IgD-negative memory B cell (primary cell): Measurements from ENCODE around the gene RASEF. TPM values are rescaled to one million over a fixed set of nuclear protein-coding genes. Genes with fewer than 3 reads are reported as not detected.

Experiments used
- H3K27ac Mint-ChIP-seq, 3 donors: one replicate each; pipeline ENCODE4 v1.8.0; 2020 to 2022; ENCODE audit warnings: mild to moderate bottlenecking in 3 of 3, mixed read lengths in 3 of 3, moderate library complexity in 1 of 3
- H3K27me3 Mint-ChIP-seq: one replicate; pipeline ENCODE4 v1.8.0; 2021; ENCODE audit warnings: mixed read lengths
- H3K36me3 Mint-ChIP-seq: one replicate; pipeline ENCODE4 v1.8.0; 2020; ENCODE audit warnings: mild to moderate bottlenecking, mixed read lengths
- H3K4me1 Mint-ChIP-seq, 3 donors: one replicate each; pipeline ENCODE4 v1.8.0; 2020 to 2022; ENCODE audit warnings: mixed read lengths in 3 of 3, mild to moderate bottlenecking in 1 of 3
- H3K4me3 Mint-ChIP-seq, 4 donors: one replicate each; pipeline ENCODE4 v1.8.0; 2020 to 2022; ENCODE audit warnings: mild to moderate bottlenecking in 4 of 4, mixed read lengths in 4 of 4, moderate library complexity in 3 of 4
- H3K9me3 Mint-ChIP-seq, 3 donors: one replicate each; pipeline ENCODE4 v1.8.0; 2020 to 2021; ENCODE audit warnings: mixed read lengths in 3 of 3, mild to moderate bottlenecking in 1 of 3
- polyA plus RNA-seq: library from polyadenylated mRNA; unstranded; fragments of 300-500 nt; fragmentation: Illumina TruSeq; gene quantifications from one replicate; pipeline ENCODE4 v1.2.3, GENCODE V29; 2021

The RASEF gene
- polyA plus RNA-seq, 1 donor from 2014 or later, result not detected

- Mint-ChIP-seq H3K4me1 (no peaks in the 10 kb centered on the region), H3K36me3 (no peaks in the 10 kb centered on the region), H3K4me3 (no peak overlapping the region)
These were observed 73.0 kb downstream of the RASEF start for GRCh38 chr9:82989929-82990328.

DNA sequence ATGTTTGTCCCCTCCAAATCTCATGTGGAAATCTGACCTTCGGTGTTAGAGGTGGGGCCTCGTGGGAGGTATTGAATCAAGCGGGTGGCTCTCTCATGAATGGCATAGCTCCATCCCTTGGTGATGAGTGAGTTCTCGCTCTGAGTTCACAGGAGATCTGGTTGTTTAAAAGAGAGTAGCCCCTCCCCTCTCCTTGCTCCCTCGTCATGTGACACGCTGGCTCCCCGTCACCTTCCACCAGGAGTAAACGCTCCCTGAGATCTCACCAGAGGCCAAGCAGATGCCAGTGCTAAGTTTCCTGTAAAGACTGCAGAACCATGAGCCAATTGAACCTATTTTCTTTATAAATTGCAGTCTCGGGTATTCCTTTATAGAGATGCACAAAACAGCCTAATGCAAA, 74.5 kb downstream of the RASEF start:
- Mint-ChIP-seq H3K4me3 (no peak overlapping the region), H3K9me3 (peaks cover 0 to 2% (median 2%) of the 10 kb centered on the region in 3 donors), H3K27ac (no peak overlapping the region), H3K4me1 (no peaks in the 10 kb centered on the region), H3K36me3 (no peaks in the 10 kb centered on the region), H3K27me3 (no peaks in the 10 kb centered on the region)

More at GRCh38 chr9:82989929-82990328, 73.0 kb downstream of the RASEF start:
- peaks cover 0 to 2% (median 0%) of the 10 kb centered on the region in 3 donors for H3K9me3 Mint-ChIP-seq
- H3K27ac Mint-ChIP-seq, result no peak overlapping the region
- no peaks in the 10 kb centered on the region for H3K27me3 Mint-ChIP-seq

DNA sequence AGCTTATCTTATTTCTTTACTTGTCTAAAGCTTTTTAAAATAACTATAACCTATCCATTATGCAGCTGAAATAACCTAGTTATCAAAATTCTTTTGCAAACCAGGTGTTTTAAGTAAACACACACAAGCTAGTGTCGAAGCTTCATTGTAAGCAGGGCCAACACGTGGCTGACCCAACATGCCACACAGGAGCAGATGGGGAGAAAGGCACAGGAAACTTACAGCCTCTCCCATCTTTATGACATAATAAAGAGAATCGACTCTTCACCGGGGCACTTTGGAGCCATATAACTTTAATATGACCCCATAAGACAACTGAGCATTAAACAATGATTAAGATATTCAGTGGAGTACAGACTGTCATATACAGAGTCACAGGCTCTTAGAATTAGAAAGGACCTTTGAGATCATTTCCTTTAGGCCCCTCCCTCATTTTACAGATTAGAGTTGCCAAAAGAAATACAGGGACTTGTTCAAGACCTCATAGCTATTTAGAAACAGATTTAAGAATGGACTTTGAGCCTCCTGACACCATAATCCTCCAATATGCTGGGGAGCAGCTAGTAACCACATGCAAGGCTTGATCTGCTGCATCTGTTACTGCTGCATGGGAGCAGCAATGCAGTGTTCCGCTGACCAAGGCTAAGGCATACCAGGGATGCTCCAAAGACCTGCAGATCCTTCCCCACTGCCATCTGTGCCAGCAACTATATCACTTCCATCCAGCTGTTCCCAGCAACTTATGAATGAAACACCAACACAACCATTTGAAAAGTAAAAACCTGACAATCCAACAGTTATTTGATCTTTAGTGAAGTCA, 75.4 kb downstream of the RASEF start:
- Mint-ChIP-seq H3K4me3 (no peak overlapping the region), H3K27ac (no peak overlapping the region), H3K27me3 (no peaks in the 10 kb centered on the region), H3K9me3 (peaks cover 0 to 2% (median 2%) of the 10 kb centered on the region in 3 donors), H3K4me1 (no peaks in the 10 kb centered on the region), H3K36me3 (no peaks in the 10 kb centered on the region)

- Mint-ChIP-seq H3K27ac (peak overlapping the region in 1 of 3 donors; percentile 11), H3K36me3 (peaks cover 3% of the 10 kb centered on the region), H3K4me3 (no peak overlapping the region), H3K4me1 (no peaks in the 10 kb centered on the region), H3K27me3 (no peaks in the 10 kb centered on the region), H3K9me3 (peaks cover 0 to 2% (median 0%) of the 10 kb centered on the region in 3 donors)
These were observed 81.4 kb downstream of the RASEF start for GRCh38 chr9:82981552-82981951.

GRCh38 chr9:82975176-82975575, 87.8 kb downstream of the RASEF start:
- H3K36me3 Mint-ChIP-seq, result peaks cover 5% of the 10 kb centered on the region
- peaks cover 0 to 3% (median 0%) of the 10 kb centered on the region in 3 donors for H3K9me3 Mint-ChIP-seq
- H3K27ac Mint-ChIP-seq, result no peak overlapping the region
- peaks cover 3% of the 10 kb centered on the region for H3K27me3 Mint-ChIP-seq
- no peaks in the 10 kb centered on the region for H3K4me1 Mint-ChIP-seq
- H3K4me3 Mint-ChIP-seq, result no peak overlapping the region

DNA sequence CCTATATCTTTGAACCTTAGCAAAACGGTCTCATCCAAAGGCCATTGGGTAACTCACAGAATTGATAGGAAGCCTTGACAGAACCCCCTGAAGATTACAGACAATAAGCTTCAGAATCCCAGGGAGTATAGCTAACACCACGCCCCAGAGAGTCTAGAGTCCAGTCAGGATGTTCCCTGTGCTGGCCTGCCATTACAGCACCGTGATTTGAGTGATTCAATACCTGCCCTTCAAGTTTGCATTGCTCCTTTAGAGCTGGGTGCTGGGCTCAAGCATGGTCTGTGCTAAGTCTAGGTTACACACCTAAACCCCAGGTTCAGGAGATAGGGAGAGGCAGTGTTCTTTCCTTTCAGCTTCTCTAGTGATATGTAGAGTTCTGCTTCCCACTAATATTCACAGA, 90.5 kb downstream of the RASEF start:
- Mint-ChIP-seq H3K9me3 (peaks cover 0 to 3% (median 0%) of the 10 kb centered on the region in 3 donors), H3K4me3 (no peak overlapping the region), H3K4me1 (no peaks in the 10 kb centered on the region), H3K27me3 (peaks cover 10% of the 10 kb centered on the region), H3K36me3 (peaks cover 2% of the 10 kb centered on the region), H3K27ac (no peak overlapping the region)

GRCh38 chr9:82970359-82970758, 92.6 kb downstream of the RASEF start:
- peaks cover 9% of the 10 kb centered on the region for H3K27me3 Mint-ChIP-seq
- H3K4me3 Mint-ChIP-seq, result no peak overlapping the region
- peaks cover 0 to 3% (median 0%) of the 10 kb centered on the region in 3 donors for H3K9me3 Mint-ChIP-seq
- H3K36me3 Mint-ChIP-seq, result peaks cover 2% of the 10 kb centered on the region
- no peak overlapping the region for H3K27ac Mint-ChIP-seq
- H3K4me1 Mint-ChIP-seq, result no peaks in the 10 kb centered on the region

DNA sequence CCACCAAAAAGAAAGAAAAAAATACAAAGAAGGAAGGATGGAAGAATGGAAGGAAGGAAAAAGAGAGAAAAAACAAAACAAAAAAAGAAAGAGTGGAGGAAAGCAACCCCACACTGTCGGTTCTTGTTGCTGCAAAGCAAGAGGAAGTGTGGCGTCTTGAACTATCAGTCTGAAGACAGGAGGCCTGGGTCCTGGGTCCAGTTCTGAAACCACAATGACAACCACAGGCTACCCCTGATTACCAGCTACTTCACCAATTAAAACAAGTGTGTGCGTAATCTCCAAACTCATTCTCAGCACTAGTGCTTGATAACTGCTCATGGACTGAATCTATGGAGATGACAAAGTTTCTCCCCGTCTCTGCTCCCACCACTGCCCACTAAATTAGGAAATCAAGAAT, 93.7 kb downstream of the RASEF start:
- Mint-ChIP-seq H3K9me3 (no peaks in the 10 kb centered on the region), H3K4me3 (no peak overlapping the region), H3K27ac (no peak overlapping the region), H3K36me3 (peaks cover 2% of the 10 kb centered on the region), H3K27me3 (peaks cover 9% of the 10 kb centered on the region), H3K4me1 (no peaks in the 10 kb centered on the region)

DNA sequence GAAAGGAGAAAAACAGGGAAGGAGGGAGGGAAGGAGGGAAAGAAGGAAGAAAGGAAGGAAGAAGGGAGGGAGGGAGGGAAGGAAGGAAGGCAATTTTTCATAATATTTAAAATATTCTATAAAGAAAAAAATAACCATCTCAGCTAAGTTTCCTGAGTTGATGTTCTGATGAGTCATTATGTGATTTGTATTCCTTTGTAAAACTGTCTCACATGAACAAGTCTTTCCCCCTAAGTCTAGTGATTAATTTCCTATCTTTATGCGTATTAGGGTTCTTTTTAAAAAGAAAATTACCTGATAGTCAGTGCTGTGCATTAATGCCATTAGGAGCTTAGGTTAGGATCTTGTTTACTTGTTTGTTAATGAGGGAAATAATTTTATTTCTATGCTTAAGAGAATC, 94.1 kb downstream of the RASEF start:
- no peak overlapping the region for H3K4me3 Mint-ChIP-seq

DNA sequence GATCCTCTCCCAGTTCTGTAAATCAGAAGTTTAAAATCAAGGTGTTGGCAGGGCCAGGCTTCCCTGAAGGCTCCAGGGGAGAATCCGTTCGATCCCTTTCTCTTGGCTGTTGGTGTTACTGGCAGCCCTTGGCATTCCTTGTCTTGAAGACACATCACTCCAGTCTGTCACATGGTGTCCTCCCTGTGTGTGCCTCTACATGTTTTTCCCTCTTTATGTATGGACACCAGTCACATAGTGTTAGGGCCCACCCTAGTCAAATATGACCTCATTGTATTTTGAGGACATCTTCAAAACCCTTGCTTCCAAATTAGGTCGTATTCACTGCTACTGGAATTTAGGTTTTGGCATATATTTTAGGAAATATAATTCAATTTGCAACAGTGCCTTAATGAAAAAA, 94.6 kb downstream of the RASEF start:
- no peak overlapping the region for H3K4me3 Mint-ChIP-seq
- no peak overlapping the region for H3K27ac Mint-ChIP-seq
- no peaks in the 10 kb centered on the region for H3K9me3 Mint-ChIP-seq
- H3K36me3 Mint-ChIP-seq, result peaks cover 2% of the 10 kb centered on the region
- H3K27me3 Mint-ChIP-seq, result peaks cover 9% of the 10 kb centered on the region
- H3K4me1 Mint-ChIP-seq, result no peaks in the 10 kb centered on the region

More for the DNA sequence above, 94.1 kb downstream of the RASEF start:
- H3K9me3 Mint-ChIP-seq, result no peaks in the 10 kb centered on the region
- H3K4me1 Mint-ChIP-seq, result no peaks in the 10 kb centered on the region
- H3K27ac Mint-ChIP-seq, result no peak overlapping the region
- peaks cover 9% of the 10 kb centered on the region for H3K27me3 Mint-ChIP-seq
- peaks cover 2% of the 10 kb centered on the region for H3K36me3 Mint-ChIP-seq

DNA sequence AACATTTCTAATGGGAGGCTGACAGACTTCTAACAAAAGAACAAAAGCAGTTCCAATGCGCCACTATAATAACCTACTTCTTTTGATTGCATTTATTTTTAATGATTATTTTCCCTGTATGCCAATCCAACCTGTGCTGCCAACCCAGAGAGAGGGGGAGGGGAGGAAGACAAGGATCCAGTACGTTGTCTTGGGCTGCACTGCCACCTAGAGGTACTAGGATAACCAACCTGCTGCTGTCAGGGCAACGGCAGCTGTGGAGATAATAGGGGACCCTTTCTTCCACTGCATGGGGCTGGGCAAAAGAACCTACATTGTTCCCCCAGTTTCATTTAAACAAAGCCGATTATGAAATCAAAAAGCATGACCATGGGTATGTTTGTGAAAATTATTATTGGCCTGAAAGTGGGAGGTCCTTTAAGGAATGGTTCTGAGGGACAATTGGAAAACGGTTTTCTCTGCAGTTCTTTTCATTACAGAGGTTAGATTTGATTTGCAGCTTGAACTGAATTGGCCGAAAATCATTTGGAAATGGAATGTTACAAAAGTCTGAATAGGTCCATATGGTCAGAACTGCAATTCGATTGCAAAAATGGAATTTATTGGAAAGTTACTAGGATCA, 101.3 kb downstream of the RASEF start:
- peaks cover 2% of the 10 kb centered on the region for H3K27me3 Mint-ChIP-seq
- H3K9me3 Mint-ChIP-seq, result no peaks in the 10 kb centered on the region
- no peaks in the 10 kb centered on the region for H3K36me3 Mint-ChIP-seq
- H3K4me3 Mint-ChIP-seq, result no peak overlapping the region
- H3K27ac Mint-ChIP-seq, result no peak overlapping the region
- no peaks in the 10 kb centered on the region for H3K4me1 Mint-ChIP-seq

DNA sequence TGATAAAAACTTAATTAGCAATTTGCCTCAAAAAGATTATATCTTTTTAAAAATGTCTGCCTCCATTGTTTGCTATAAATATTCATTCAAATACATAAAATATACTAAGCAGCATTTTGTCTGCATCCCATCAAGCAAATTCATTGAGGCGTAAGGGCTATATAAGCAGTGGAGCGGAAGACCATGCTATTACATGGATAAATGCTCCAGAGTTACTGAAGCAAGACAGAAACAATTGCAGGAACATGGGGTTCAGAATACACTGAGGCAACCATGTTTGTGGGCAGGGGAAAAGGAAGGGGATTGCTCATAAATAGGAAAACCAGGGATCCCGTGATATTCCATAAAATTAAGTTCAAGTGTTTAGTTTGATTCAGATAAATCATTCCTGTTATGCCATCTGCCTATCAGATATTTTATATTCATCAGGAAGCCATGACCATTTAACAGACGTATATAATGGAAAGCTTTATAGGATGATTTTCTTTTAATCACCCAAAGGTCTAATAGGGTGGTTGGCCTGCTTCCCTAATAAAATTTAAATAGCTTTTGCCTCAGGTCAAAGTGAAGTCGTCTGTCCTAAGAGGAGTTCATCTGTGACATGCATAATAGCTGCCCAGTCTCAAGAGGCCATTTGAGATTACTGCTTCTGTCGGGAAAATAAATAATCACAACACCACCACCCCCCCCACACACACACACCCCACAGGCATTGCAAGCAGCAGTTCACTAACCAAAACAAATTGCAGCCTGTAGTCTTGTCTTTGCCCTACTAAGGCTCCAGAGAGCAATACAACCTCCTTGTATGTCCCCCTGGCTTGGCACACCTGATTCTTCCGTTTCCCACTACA, 105.2 kb downstream of the RASEF start:
- H3K27ac Mint-ChIP-seq, result no peak overlapping the region

GRCh38 chr9:82949203-82949602, 113.7 kb downstream of the RASEF start:
- Mint-ChIP-seq H3K27me3 (no peaks in the 10 kb centered on the region), H3K4me3 (no peak overlapping the region), H3K9me3 (no peaks in the 10 kb centered on the region), H3K27ac (no peak overlapping the region), H3K4me1 (no peaks in the 10 kb centered on the region), H3K36me3 (no peaks in the 10 kb centered on the region)

More for the DNA sequence above, 105.2 kb downstream of the RASEF start:
- no peak overlapping the region for H3K4me3 Mint-ChIP-seq
- no peaks in the 10 kb centered on the region for H3K4me1 Mint-ChIP-seq
- H3K27me3 Mint-ChIP-seq, result no peaks in the 10 kb centered on the region
- H3K36me3 Mint-ChIP-seq, result no peaks in the 10 kb centered on the region
- H3K9me3 Mint-ChIP-seq, result peaks cover 0 to 2% (median 0%) of the 10 kb centered on the region in 3 donors

GRCh38 chr9:82940376-82940775, 122.6 kb downstream of the RASEF start:
- no peaks in the 10 kb centered on the region for H3K4me1 Mint-ChIP-seq
- no peaks in the 10 kb centered on the region for H3K27me3 Mint-ChIP-seq
- no peak overlapping the region for H3K27ac Mint-ChIP-seq
- no peak overlapping the region for H3K4me3 Mint-ChIP-seq
- H3K36me3 Mint-ChIP-seq, result no peaks in the 10 kb centered on the region
- peaks cover 0 to 3% (median 0%) of the 10 kb centered on the region in 3 donors for H3K9me3 Mint-ChIP-seq

- Mint-ChIP-seq H3K9me3 (peaks cover 0 to 3% (median 0%) of the 10 kb centered on the region in 3 donors), H3K36me3 (no peaks in the 10 kb centered on the region), H3K27ac (no peak overlapping the region), H3K4me1 (no peaks in the 10 kb centered on the region), H3K27me3 (no peaks in the 10 kb centered on the region), H3K4me3 (no peak overlapping the region)
These were observed 123.5 kb downstream of the RASEF start for GRCh38 chr9:82939451-82939850.
